K562 (cell line): Measurements from ENCODE around the gene OGT. TPM values are rescaled to one million over a fixed set of nuclear protein-coding genes. Genes with fewer than 3 reads are reported as not detected.

ENCODE experiments used
- ARNT ChIP-seq, 2 experiments: fragments of 450-650 bp; IDR thresholded peaks; 2 replicates each; pipeline ENCODE4 v1.6.1; 2016; ENCODE audit warnings: mild to moderate bottlenecking in 1 of 2
- CAMTA2 ChIP-seq: fragments of 250-450 bp; sonication (Bioruptor Pico); conservative IDR thresholded peaks from 2 replicates; pipeline ENCODE4 v1.5.1; 2022
- GABPB1 ChIP-seq: sonication (generic); formaldehyde crosslinking; IDR thresholded peaks from 2 replicates; pipeline ENCODE4 v1.8.0; 2022; ENCODE audit warnings: mild to moderate bottlenecking, missing genetic modification reagents
- MYC ChIP-seq, 2 experiments: fragments of 250-450 bp in 1 of 2; sonication (Bioruptor Pico) in 1 of 2; IDR thresholded peaks; 2 replicates each; pipeline versions ENCODE4 v1.5.1 to v1.6.1; 2012 to 2021; ENCODE audit warnings: low read depth in 2 of 2, borderline replicate concordance in 1 of 2, improper control_type of control experiment in 1 of 2, low read length in 1 of 2, mild to moderate bottlenecking in 1 of 2, moderate library complexity in 1 of 2
- NCOA1 ChIP-seq: fragments of 450-650 bp; IDR thresholded peaks from 2 replicates; pipeline ENCODE4 v1.6.1; 2016; ENCODE audit warnings: low read depth
- POLR3A ChIP-seq: IDR thresholded peaks from 2 replicates; pipeline ENCODE4 v1.6.1; 2011; ENCODE audit warnings: borderline replicate concordance, mild to moderate bottlenecking, moderate library complexity; ENCODE audit not compliant: insufficient read length, insufficient read depth; ENCODE audit errors: extremely low read depth
- SMAD4 ChIP-seq: fragments of 250-450 bp; sonication (Bioruptor Pico); conservative IDR thresholded peaks from 2 replicates; pipeline ENCODE4 v1.8.0; 2021; ENCODE audit warnings: inconsistent platforms, mild to moderate bottlenecking, moderate library complexity
- STAT5B ChIP-seq: fragments of 250-450 bp; sonication (Bioruptor Pico); IDR thresholded peaks from 2 replicates; pipeline ENCODE4 v1.8.0; 2021; ENCODE audit warnings: mild to moderate bottlenecking, inconsistent platforms
- TAF15 ChIP-seq: fragments of 200-400 bp; formaldehyde crosslinking; IDR thresholded peaks from 2 replicates; pipeline ENCODE4 v1.6.1; 2017; ENCODE audit warnings: mild to moderate bottlenecking, low read depth, low read length, moderate library complexity
- TBP ChIP-seq: optimal IDR thresholded peaks from 2 replicates; pipeline ENCODE3; 2011; ENCODE audit warnings: low read depth, low read length, improper control_type of control experiment
- ZNF583 ChIP-seq: fragments of 250-450 bp; sonication (Bioruptor Pico); IDR thresholded peaks from 2 replicates; pipeline ENCODE4 v1.4.0; 2020
- ZNF589 ChIP-seq: fragments of 200-800 bp; sonication (Bioruptor generic); IDR thresholded peaks from 2 replicates; pipeline ENCODE4 v1.6.1; 2016; ENCODE audit warnings: low read depth, missing genetic modification characterization, missing compliant biosample characterization
- polyA plus RNA-seq, 8 experiments: library from polyadenylated mRNA; depleted of rRNA in 4 of 8; stranded (reverse) in 5 of 8; unstranded in 3 of 8; fragments of >200 nt; fragmentation: Nextera tagmentation in 2 of 8; fragmentation: Illumina TruSeq in 1 of 8; extraction: Ambion mirVana in 2 of 8; extraction: Trizol in 1 of 8; gene quantifications; 2 replicates each; pipeline versions ENCODE4 v1.2.1 to v1.2.3, GENCODE V29; 2011 to 2014; ENCODE audit warnings: inconsistent platforms in 1 of 8, missing spikeins in 1 of 8
- total RNA-seq, 7 experiments: library from RNA; depleted of rRNA in 6 of 7; stranded (reverse); fragments of >200 nt in 6 of 7; fragmentation: Illumina TruSeq in 2 of 7; extraction: Trizol in 2 of 7; gene quantifications; 2 replicates each; pipeline versions ENCODE4 v1.2.1 to v1.2.3, GENCODE V29; 2011 to 2021; ENCODE audit warnings: low replicate concordance in 1 of 7
- TF ChIP-seq, protein P1 (sequence below): fragments of 450-650 bp; IDR thresholded peaks from 2 replicates; pipeline ENCODE4 v1.6.1; 2016; ENCODE audit warnings: low read depth, mild to moderate bottlenecking, moderate library complexity
- TF ChIP-seq, protein P2 (sequence below): fragments of 200-800 bp; sonication (Bioruptor generic); IDR thresholded peaks from 2 replicates; pipeline ENCODE4 v1.6.1; 2016; ENCODE audit warnings: missing genetic modification characterization, missing compliant biosample characterization
- TF ChIP-seq, protein P3 (sequence below): sonication (generic); formaldehyde crosslinking; IDR thresholded peaks from 2 replicates; pipeline ENCODE4 v1.8.0; 2023; ENCODE audit warnings: mild to moderate bottlenecking, missing genetic modification reagents
- TF ChIP-seq, protein P4 (sequence below): fragments of 250-450 bp; sonication (Bioruptor Pico); IDR thresholded peaks from 2 replicates; pipeline ENCODE4 v1.4.0; 2020; ENCODE audit warnings: mild to moderate bottlenecking

The OGT gene
- total and polyA plus RNA-seq, 9 of the 15 experiments (the other 6 are each of a cell fraction or from before 2014, with no cell fraction given): 38.9 to 347 (median 117) TPM

DNA sequence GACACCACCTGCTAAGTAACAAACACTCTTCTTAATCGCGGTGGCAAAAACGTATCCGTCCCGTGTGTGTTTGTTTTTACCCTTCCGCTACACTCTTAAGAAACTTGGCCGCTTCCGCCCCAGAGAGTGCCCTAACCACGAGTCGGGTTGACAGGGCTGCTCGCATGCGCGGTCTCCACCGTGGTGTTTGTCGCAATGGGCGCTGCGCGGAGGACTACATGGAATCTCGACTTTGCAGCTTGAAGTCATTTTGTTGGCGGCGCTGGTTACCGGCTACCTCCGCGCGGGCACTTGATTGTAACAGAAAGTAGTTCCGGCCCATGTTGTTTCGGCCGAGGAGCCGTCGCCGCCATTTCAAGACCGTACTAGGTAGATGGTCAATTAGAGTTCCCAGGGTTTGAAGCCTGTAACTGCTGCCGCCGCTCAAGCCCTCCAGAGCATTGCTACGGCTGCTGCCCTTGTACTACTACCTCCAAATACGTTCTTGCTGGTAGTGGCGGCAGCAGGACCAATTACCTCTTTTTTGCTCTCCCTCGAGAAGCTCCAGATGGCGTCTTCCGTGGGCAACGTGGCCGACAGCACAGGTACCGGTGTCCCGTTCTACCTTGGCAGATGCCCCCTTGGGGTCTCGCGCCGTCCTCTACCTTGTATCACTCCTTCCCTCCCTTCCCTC, at the start of gene OGT (continued):
- TF ChIP-seq, protein P1, sequence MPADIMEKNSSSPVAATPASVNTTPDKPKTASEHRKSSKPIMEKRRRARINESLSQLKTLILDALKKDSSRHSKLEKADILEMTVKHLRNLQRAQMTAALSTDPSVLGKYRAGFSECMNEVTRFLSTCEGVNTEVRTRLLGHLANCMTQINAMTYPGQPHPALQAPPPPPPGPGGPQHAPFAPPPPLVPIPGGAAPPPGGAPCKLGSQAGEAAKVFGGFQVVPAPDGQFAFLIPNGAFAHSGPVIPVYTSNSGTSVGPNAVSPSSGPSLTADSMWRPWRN: no peak
- TF ChIP-seq MYC (IDR thresholded peaks at IDR 0.05; ENCODE audit: low read depth, low read length) (peak; percentile 95), MYC (CRISPR knock-in tag; IDR thresholded peaks at IDR 0.05; ENCODE audit: borderline replicate concordance, low read depth) (peak; percentile 87), ARNT (IDR thresholded peaks at IDR 0.05) (peak in 1 of 2 experiments; percentile 68; a peak in 1 of 4 replicates), ZNF589 (CRISPR knock-in tag) (no peak), ZNF583 (CRISPR knock-in tag) (no peak), GABPB1 (CRISPR knock-in tag) (0 out of 2 replicates have a peak, but pooled peaks have one; percentile 61), STAT5B (no peak), TBP (peak; percentile 98), TAF15 (no peak), CAMTA2 (no peak), POLR3A (no peak), SMAD4 (CRISPR knock-in tag) (peak; percentile 63), NCOA1 (0 out of 2 replicates have a peak, but pooled peaks have one; percentile 34)
- TF ChIP-seq, protein P2, sequence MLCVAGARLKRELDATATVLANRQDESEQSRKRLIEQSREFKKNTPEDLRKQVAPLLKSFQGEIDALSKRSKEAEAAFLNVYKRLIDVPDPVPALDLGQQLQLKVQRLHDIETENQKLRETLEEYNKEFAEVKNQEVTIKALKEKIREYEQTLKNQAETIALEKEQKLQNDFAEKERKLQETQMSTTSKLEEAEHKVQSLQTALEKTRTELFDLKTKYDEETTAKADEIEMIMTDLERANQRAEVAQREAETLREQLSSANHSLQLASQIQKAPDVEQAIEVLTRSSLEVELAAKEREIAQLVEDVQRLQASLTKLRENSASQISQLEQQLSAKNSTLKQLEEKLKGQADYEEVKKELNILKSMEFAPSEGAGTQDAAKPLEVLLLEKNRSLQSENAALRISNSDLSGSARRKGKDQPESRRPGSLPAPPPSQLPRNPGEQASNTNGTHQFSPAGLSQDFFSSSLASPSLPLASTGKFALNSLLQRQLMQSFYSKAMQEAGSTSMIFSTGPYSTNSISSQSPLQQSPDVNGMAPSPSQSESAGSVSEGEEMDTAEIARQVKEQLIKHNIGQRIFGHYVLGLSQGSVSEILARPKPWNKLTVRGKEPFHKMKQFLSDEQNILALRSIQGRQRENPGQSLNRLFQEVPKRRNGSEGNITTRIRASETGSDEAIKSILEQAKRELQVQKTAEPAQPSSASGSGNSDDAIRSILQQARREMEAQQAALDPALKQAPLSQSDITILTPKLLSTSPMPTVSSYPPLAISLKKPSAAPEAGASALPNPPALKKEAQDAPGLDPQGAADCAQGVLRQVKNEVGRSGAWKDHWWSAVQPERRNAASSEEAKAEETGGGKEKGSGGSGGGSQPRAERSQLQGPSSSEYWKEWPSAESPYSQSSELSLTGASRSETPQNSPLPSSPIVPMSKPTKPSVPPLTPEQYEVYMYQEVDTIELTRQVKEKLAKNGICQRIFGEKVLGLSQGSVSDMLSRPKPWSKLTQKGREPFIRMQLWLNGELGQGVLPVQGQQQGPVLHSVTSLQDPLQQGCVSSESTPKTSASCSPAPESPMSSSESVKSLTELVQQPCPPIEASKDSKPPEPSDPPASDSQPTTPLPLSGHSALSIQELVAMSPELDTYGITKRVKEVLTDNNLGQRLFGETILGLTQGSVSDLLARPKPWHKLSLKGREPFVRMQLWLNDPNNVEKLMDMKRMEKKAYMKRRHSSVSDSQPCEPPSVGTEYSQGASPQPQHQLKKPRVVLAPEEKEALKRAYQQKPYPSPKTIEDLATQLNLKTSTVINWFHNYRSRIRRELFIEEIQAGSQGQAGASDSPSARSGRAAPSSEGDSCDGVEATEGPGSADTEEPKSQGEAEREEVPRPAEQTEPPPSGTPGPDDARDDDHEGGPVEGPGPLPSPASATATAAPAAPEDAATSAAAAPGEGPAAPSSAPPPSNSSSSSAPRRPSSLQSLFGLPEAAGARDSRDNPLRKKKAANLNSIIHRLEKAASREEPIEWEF (CRISPR knock-in tag): no peak
- TF ChIP-seq, protein P3, sequence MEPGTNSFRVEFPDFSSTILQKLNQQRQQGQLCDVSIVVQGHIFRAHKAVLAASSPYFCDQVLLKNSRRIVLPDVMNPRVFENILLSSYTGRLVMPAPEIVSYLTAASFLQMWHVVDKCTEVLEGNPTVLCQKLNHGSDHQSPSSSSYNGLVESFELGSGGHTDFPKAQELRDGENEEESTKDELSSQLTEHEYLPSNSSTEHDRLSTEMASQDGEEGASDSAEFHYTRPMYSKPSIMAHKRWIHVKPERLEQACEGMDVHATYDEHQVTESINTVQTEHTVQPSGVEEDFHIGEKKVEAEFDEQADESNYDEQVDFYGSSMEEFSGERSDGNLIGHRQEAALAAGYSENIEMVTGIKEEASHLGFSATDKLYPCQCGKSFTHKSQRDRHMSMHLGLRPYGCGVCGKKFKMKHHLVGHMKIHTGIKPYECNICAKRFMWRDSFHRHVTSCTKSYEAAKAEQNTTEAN (CRISPR knock-in tag): no peak
- TF ChIP-seq, protein P4, sequence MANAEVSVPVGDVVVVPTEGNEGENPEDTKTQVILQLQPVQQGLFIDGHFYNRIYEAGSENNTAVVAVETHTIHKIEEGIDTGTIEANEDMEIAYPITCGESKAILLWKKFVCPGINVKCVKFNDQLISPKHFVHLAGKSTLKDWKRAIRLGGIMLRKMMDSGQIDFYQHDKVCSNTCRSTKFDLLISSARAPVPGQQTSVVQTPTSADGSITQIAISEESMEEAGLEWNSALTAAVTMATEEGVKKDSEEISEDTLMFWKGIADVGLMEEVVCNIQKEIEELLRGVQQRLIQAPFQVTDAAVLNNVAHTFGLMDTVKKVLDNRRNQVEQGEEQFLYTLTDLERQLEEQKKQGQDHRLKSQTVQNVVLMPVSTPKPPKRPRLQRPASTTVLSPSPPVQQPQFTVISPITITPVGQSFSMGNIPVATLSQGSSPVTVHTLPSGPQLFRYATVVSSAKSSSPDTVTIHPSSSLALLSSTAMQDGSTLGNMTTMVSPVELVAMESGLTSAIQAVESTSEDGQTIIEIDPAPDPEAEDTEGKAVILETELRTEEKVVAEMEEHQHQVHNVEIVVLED (CRISPR knock-in tag): no peak
